SK-N-SH treated with all-trans-retinoic acid at 6 μM for 48 hours (cell line): ENCODE measurements around the gene CCDC102B.

Experiments
- CSRNP3 ChIP-seq: fragments of 250-450 bp; sonication (Bioruptor Pico); IDR thresholded peaks from 2 replicates; pipeline ENCODE4 v1.5.1; 2021; ENCODE audit warnings: mild to moderate bottlenecking, moderate library complexity
- GLIS3 ChIP-seq: fragments of 250-450 bp; sonication (Bioruptor Pico); IDR thresholded peaks from 2 replicates; pipeline ENCODE4 v1.5.0; 2020; ENCODE audit warnings: mild to moderate bottlenecking, moderate library complexity
- PATZ1 ChIP-seq: fragments of 250-450 bp; sonication (Bioruptor Pico); IDR thresholded peaks from 2 replicates; pipeline ENCODE4 v1.8.0; 2020; ENCODE audit warnings: mild to moderate bottlenecking, moderate library complexity, borderline replicate concordance

- TF ChIP-seq PATZ1 (CRISPR knock-in tag) (no peak), CSRNP3 (CRISPR knock-in tag) (no peak), GLIS3 (CRISPR knock-in tag) (no peak)
These were observed 284.6 kb downstream of the CCDC102B start for GRCh38 chr18:69082499-69082898.
